Cardiac fibroblast (primary cell): ENCODE data around the gene MARCHF3.
A peak's percentile ranks its signal among the peaks of the same experiment; 100 is the strongest.

Experiments
- DNase-seq, 2 donors: peaks; one replicate each; pipeline versions ENCODE4 v3.0.0 to v3.0.0-alpha.2; 2010; ENCODE audit warnings: low read depth in 2 of 2
- H3K4me3 ChIP-seq, 2 donors: replicated peaks in 1 of 2; 1 replicate in 1 of 2; 2 replicates in 1 of 2; pipeline ENCODE4 v1.5.1; 2011; ENCODE audit warnings: low read depth in 2 of 2, low read length in 2 of 2, mild to moderate bottlenecking in 2 of 2, moderate library complexity in 1 of 2
- CTCF ChIP-seq: IDR thresholded peaks from one replicate; pipeline ENCODE4 v1.5.1; 2011; ENCODE audit warnings: low read depth, mild to moderate bottlenecking, low read length, inconsistent platforms

MARCHF3 gene

GRCh38 chr5:126826619-126827215, 203.6 kb downstream of the MARCHF3 start:
- no peak for DNase-seq
- H3K4me3 ChIP-seq = no peak overlapping the region
- TF ChIP-seq CTCF = no peak

DNA sequence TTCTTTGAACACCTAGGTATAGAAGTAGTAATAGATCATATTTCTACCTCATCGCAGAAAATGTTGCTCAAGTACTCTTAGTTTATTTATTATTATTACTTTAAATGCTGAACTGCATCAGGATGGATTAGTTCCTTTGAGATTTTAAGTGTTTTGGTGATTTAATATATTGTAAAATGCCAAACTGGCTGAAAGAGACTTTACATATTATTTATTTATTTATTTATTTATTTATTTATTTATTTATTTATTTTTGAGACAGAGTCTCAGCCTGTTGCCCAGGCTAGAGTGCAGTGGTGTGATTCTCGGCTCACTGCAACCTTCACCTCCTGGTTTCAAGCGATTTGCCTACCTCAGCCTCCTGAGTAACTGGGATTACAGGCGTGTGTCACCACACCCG, 211.1 kb downstream of the MARCHF3 start:
- TF ChIP-seq CTCF = no peak
- no peak overlapping the region for H3K4me3 ChIP-seq
- no peak for DNase-seq

DNA sequence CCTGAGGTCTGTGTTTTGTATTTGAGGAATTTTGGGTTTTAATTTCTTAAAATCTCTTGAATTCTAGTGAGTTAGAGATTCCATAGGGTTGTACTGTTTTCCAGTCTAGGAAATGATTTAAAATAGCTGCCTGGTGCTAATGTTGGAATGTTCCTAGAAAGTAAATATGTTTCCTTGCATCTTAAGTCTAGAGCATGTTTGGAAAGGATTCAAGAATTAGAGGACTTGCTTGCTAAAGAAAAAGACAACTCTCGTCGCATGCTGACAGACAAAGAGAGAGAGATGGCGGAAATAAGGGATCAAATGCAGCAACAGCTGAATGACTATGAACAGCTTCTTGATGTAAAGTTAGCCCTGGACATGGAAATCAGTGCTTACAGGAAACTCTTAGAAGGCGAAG, 211.6 kb downstream of the MARCHF3 start:
- no peak for TF ChIP-seq CTCF
- no peak overlapping the region for H3K4me3 ChIP-seq
- DNase-seq = peak in 1 of 2 donors; percentile 32
